Stimulated activated CD4-positive, alpha-beta T cell treated with anti-CD3 and anti-CD28 coated beads, Interleukin-12 subunit alpha, Interleukin-12 subunit beta, amount 100 ng/mL, for 48 hours (primary cell): Measurements from ENCODE around the gene SRM.
"Not testable (repeated sequence)": the region's sequence is repeated elsewhere in the genome, so short reads cannot be mapped to it uniquely, and the experiment has no call there.

ENCODE experiments used
- DNase-seq, 3 donors: peaks; one replicate each; pipeline ENCODE4 v3.0.0-alpha.2; 2020; ENCODE audit warnings: low read depth in 2 of 3, low spot score in 1 of 3

Gene SRM

DNA sequence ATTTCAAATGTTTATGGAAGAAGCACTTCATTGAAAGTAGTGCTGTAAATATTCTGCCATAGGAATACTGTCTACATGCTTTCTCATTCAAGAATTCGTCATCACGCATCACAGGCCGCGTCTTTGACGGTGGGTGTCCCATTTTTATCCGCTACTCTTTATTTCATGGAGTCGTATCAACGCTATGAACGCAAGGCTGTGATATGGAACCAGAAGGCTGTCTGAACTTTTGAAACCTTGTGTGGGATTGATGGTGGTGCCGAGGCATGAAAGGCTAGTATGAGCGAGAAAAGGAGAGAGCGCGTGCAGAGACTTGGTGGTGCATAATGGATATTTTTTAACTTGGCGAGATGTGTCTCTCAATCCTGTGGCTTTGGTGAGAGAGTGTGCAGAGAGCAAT, 36.6 kb downstream of the SRM start:
- DNase-seq = no peak

DNA sequence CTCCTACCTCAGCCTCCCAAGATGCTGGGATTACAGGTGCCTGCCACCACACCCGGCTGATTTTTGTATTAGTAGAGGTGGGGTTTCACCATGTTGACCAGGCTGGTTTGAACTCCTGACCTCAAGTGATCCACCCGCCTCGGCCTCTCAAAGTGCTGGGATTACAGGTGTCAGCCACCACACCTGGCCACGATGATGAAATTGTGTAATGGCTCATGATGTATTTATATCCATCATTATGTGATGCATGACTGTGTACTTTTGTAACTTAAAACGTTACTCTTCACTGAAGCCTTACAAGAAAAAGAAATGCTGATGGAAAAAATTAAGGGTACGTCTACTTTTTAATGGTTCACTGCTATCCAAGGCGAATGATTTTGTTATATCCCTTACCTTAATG, 39.8 kb downstream of the SRM start:
- no peak for DNase-seq

DNA sequence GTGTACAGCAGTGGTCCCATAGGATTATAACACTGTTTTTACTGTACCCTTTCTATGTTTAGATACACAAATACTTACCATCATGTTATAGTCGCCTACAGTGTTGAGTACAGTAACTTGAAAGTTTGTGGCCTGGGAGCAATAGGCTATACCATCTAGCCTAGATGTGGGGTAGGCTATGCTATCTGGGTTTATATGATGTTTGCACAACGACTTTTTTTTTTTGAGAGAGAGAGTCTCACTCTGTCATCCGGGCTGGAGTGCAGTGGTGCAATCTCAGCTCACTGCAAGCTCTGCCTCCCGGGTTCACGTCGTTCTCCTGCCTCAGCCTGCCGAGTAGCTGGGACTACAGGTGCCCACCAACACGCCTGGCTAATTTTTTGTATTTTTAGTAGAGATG, 40.5 kb downstream of the SRM start:
- not testable (repeated sequence) for DNase-seq

DNA sequence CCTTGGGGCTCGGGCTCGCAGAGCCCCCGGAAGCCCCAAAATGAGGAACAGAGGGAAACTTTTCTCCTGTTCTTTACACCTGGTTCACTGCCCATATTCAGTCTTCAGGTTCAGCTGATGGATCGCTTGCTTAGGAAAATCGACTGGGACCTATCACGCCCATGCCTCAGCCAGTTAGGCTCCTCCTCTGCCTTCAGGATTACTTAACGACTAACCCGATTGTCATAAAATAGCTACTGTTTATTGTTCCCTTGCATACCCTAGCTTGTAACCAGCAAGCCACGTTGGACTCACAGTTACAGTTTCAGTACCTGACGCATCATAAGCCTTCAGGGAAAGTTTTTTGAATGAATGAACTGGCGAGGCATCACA, 46.7 kb downstream of the SRM start:
- no peak for DNase-seq

DNA sequence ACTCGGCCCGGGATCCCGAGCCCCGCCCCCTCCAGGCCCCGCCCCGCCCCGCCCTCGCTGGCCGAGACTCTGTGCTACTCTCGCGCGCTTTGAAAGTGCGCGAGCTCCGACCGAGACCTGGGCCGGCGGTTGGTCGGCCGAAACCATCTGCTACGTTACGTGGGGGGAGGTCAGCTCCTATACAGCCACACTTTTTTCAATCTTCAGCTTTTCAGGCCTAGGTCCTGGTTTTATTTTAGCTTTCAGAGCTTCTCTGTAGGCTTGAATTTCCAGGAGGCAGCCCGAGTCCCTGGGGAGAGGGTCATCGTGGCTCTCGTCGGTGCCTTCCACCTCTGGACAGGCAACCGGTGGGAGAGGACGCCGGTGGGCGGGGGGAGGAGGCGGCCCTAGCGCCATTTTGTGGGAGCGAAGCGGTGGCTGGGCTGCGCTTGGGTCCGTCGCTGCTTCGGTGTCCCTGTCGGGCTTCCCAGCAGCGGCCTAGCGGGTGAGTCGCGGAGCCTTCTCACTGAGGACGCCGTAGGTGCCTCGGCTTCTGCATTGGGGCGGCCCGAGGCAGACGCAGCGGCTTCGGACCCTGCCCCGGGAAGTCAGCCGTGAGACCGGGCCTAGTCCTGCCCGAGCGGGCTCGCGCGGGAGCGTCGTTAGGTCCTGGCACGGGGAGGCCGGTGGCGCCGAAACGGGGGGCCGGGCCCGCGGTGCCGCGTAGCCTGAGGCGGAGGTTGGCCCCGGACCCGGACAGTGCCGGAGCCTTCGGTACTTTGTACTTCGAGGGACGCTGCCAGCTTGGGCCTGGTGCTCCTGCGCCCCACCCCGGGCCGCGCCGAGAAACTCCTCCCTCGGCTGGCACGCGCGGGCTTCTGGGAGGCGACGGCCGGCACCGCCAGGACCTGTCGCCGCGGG, 47.3 kb downstream of the SRM start, which contains the start of gene TARDBP:
Gene TARDBP (plus strand): TSS at position 395 of the 900 bp plus-strand sequence. CDS start 1,074 bp downstream, outside the sequence.
- DNase-seq = peak; percentile 80 to 89 (median 82)
